Fibroblast of lung (primary cell): Measurements from ENCODE around the gene PARP2.

Source experiments
- CTCF ChIP-seq, 2 donors: IDR thresholded peaks in 1 of 2; conservative IDR thresholded peaks in 1 of 2; 1 replicate in 1 of 2; 2 replicates in 1 of 2; pipeline ENCODE4 v1.5.1; 2011 to 2012; ENCODE audit warnings: low read length in 2 of 2, control low read depth in 1 of 2, inconsistent platforms in 1 of 2, low read depth in 1 of 2, mild to moderate bottlenecking in 1 of 2
- EZH2 ChIP-seq: IDR thresholded peaks from 2 replicates; pipeline ENCODE4 v1.5.1; 2012; ENCODE audit warnings: low read length, control low read depth, mild to moderate bottlenecking; ENCODE audit errors: missing control alignments

GRCh38 chr14:20345366-20345765, 1.9 kb downstream of the PARP2 start:
- TF ChIP-seq CTCF (conservative IDR thresholded peaks at IDR 0.05 in 1 of 2, IDR thresholded peaks at IDR 0.05 in 1 of 2; ENCODE audit: low read depth in 1 of 2, low read length in 2 of 2) (no peak), EZH2 (no peak)
